GM23338 (cell line): Measurements from ENCODE around the gene CST9. TPM values are rescaled to one million over a fixed set of nuclear protein-coding genes. Genes with fewer than 3 reads are reported as not detected.

Experiments
- ATAC-seq: fragments of 200-7000 bp; cut with Tn5 transposase; 3 replicates; pipeline ENCODE4 v1.9.1; 2020
- DNase-seq: peaks from one replicate; pipeline ENCODE4 v3.0.0-alpha.2; 2015; ENCODE audit warnings: low spot score
- H2AFZ ChIP-seq: fragments of 200-600 bp; sonication (generic); 2 replicates; pipeline ENCODE4 v1.8.0; 2016; ENCODE audit warnings: antibody characterized with exemption, mild to moderate bottlenecking, moderate library complexity
- H3F3A ChIP-seq: fragments of 200-600 bp; sonication (generic); replicated peaks from 2 replicates; pipeline ENCODE4 v1.8.0; 2017; ENCODE audit warnings: antibody characterized with exemption, mixed run types, low read depth
- H3K27ac ChIP-seq: fragments of 200-600 bp; sonication (generic); 2 replicates; pipeline ENCODE4 v1.6.1; 2016; ENCODE audit warnings: low read depth
- H3K27me3 ChIP-seq: fragments of 200-600 bp; sonication (generic); 2 replicates; pipeline ENCODE4 v1.8.0; 2016; ENCODE audit warnings: mild to moderate bottlenecking, mixed run types, moderate library complexity; ENCODE audit not compliant: insufficient read depth
- H3K36me3 ChIP-seq: fragments of 200-600 bp; sonication (generic); 2 replicates; pipeline ENCODE4 v1.8.0; 2016; ENCODE audit warnings: mild to moderate bottlenecking; ENCODE audit not compliant: insufficient read depth
- H3K4me1 ChIP-seq: fragments of 200-600 bp; sonication (generic); 2 replicates; pipeline ENCODE4 v1.8.0; 2016; ENCODE audit warnings: mild to moderate bottlenecking, moderate library complexity; ENCODE audit not compliant: insufficient read depth
- H3K4me2 ChIP-seq: fragments of 200-600 bp; sonication (generic); 2 replicates; pipeline ENCODE4 v1.7.1; 2017; ENCODE audit warnings: mixed run types
- H3K4me3 ChIP-seq: fragments of 200-600 bp; sonication (generic); 2 replicates; pipeline ENCODE4 v1.6.1; 2016; ENCODE audit warnings: mixed run types
- H3K79me2 ChIP-seq: fragments of 200-600 bp; sonication (generic); replicated peaks from 2 replicates; pipeline ENCODE4 v1.8.0; 2017; ENCODE audit warnings: mild to moderate bottlenecking; ENCODE audit not compliant: insufficient read depth
- H3K9me2 ChIP-seq: fragments of 200-600 bp; sonication (generic); 2 replicates; pipeline ENCODE4 v1.8.0; 2017; ENCODE audit not compliant: insufficient read depth
- H4K20me1 ChIP-seq: fragments of 200-600 bp; sonication (generic); replicated peaks from 2 replicates; pipeline ENCODE4 v1.8.0; 2017; ENCODE audit warnings: mild to moderate bottlenecking; ENCODE audit not compliant: insufficient read depth
- H3K27ac Mint-ChIP-seq: 2 replicates; pipeline ENCODE4 v1.8.0; 2020; ENCODE audit warnings: inconsistent platforms, mild to moderate bottlenecking, moderate library complexity, mixed read lengths
- H3K27me3 Mint-ChIP-seq: 3 replicates; pipeline ENCODE4 v1.8.0; 2022; ENCODE audit warnings: low read depth, mild to moderate bottlenecking, moderate library complexity, mixed read lengths, inconsistent platforms; ENCODE audit not compliant: insufficient read depth, poor library complexity
- H3K36me3 Mint-ChIP-seq: 3 replicates; pipeline ENCODE4 v1.8.0; 2021; ENCODE audit warnings: low read depth, mild to moderate bottlenecking, inconsistent platforms, moderate library complexity, mixed read lengths
- H3K4me1 Mint-ChIP-seq: 3 replicates; pipeline ENCODE4 v1.8.0; 2020; ENCODE audit warnings: mild to moderate bottlenecking, inconsistent platforms, mixed read lengths
- H3K4me3 Mint-ChIP-seq: 3 replicates; pipeline ENCODE4 v1.8.0; 2021; ENCODE audit warnings: moderate library complexity, mild to moderate bottlenecking, inconsistent platforms, mixed read lengths
- H3K9me3 Mint-ChIP-seq: 3 replicates; pipeline ENCODE4 v1.8.0; 2020; ENCODE audit warnings: moderate library complexity, mild to moderate bottlenecking, inconsistent platforms, mixed read lengths
- CREB1 ChIP-seq: fragments of 250-450 bp; sonication (Bioruptor Pico); IDR thresholded peaks from 2 replicates; pipeline ENCODE4 v1.5.0; 2020; ENCODE audit warnings: low read depth, mild to moderate bottlenecking, moderate library complexity
- EZH2 ChIP-seq: fragments of 200-600 bp; sonication (generic); IDR thresholded peaks from one replicate; pipeline ENCODE4 v1.8.0; 2017; ENCODE audit warnings: antibody characterized with exemption, mild to moderate bottlenecking, low read depth; ENCODE audit not compliant: unreplicated experiment
- EZH2phosphoT487 ChIP-seq: fragments of 200-600 bp; sonication (generic); IDR thresholded peaks from one replicate; pipeline ENCODE4 v1.8.1; 2018; ENCODE audit warnings: antibody characterized with exemption; ENCODE audit not compliant: unreplicated experiment
- JUNB ChIP-seq: IDR thresholded peaks from one replicate; pipeline ENCODE4 v1.6.1; 2016; ENCODE audit warnings: antibody characterized with exemption; ENCODE audit not compliant: unreplicated experiment
- NANOG ChIP-seq: IDR thresholded peaks from 2 replicates; pipeline ENCODE4 v1.6.1; 2016; ENCODE audit warnings: antibody characterized with exemption, borderline replicate concordance
- POLR2AphosphoS5 ChIP-seq: IDR thresholded peaks from 2 replicates; pipeline ENCODE4 v1.6.1; 2016; ENCODE audit warnings: antibody characterized with exemption, low read depth
- ZNF114 ChIP-seq: fragments of 250-450 bp; sonication (Bioruptor Pico); IDR thresholded peaks from 2 replicates; pipeline ENCODE4 v1.5.0; 2020; ENCODE audit warnings: mild to moderate bottlenecking, moderate library complexity
- ZNF331 ChIP-seq: fragments of 250-450 bp; sonication (Bioruptor Pico); IDR thresholded peaks from 2 replicates; pipeline ENCODE4 v1.5.0; 2020; ENCODE audit warnings: low read depth, mild to moderate bottlenecking, moderate library complexity
- polyA plus RNA-seq: library from polyadenylated mRNA; unstranded; fragments of >200 nt; fragmentation: Nextera tagmentation; extraction: Ambion mirVana; gene quantifications from 2 replicates; pipeline ENCODE4 v1.2.1, GENCODE V29; 2016
- total RNA-seq: library from RNA; depleted of rRNA; stranded (reverse); fragments of >200 nt; shearing (Covaris generic); gene quantifications from 2 replicates; pipeline ENCODE4 v1.2.3, GENCODE V29; 2014
- TF ChIP-seq, protein P1 (sequence below), 2 experiments: fragments of 200-600 bp in 1 of 2; sonication (generic) in 1 of 2; conservative IDR thresholded peaks; 2 replicates each; pipeline versions ENCODE4 v1.5.1 to v1.6.1; 2016 to 2017; ENCODE audit warnings: antibody characterized with exemption in 2 of 2, low read depth in 2 of 2, mild to moderate bottlenecking in 2 of 2, moderate library complexity in 1 of 2
- TF ChIP-seq, protein P2 (sequence below): fragments of 250-450 bp; sonication (Bioruptor Pico); IDR thresholded peaks from 2 replicates; pipeline ENCODE4 v1.5.0; 2020; ENCODE audit warnings: mild to moderate bottlenecking, moderate library complexity
- TF ChIP-seq, protein P3 (sequence below): IDR thresholded peaks from 2 replicates; pipeline ENCODE4 v1.6.1; 2016; ENCODE audit warnings: antibody characterized with exemption

The CST9 gene
- total and polyA plus RNA-seq, 2 experiments from 2014 or later, result not detected

DNA sequence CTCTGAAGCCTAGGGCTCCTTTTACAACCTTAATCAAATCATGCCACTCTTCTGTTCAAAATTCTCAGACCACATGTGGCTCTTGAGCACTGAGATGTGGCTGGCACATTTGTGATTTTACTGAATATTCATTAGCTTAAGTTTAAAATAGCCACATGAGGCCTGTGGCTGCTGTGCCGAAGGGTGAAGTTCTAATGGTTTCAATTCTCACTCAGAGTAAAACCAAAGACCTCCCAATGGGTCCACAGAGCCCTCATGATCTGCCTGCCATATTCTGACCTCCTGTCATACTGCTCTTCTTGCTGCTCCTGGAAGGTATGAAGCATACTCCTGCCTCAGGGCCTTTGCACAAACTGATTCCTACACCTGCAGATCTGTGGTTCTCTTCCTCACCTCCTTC, 39.9 kb upstream of the CST9 start (continued):
- TF ChIP-seq, protein P1, sequence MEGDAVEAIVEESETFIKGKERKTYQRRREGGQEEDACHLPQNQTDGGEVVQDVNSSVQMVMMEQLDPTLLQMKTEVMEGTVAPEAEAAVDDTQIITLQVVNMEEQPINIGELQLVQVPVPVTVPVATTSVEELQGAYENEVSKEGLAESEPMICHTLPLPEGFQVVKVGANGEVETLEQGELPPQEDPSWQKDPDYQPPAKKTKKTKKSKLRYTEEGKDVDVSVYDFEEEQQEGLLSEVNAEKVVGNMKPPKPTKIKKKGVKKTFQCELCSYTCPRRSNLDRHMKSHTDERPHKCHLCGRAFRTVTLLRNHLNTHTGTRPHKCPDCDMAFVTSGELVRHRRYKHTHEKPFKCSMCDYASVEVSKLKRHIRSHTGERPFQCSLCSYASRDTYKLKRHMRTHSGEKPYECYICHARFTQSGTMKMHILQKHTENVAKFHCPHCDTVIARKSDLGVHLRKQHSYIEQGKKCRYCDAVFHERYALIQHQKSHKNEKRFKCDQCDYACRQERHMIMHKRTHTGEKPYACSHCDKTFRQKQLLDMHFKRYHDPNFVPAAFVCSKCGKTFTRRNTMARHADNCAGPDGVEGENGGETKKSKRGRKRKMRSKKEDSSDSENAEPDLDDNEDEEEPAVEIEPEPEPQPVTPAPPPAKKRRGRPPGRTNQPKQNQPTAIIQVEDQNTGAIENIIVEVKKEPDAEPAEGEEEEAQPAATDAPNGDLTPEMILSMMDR (conservative IDR thresholded peaks at IDR 0.05; ENCODE audit: low read depth in 2 of 2), result no peak
- TF ChIP-seq, protein P2, sequence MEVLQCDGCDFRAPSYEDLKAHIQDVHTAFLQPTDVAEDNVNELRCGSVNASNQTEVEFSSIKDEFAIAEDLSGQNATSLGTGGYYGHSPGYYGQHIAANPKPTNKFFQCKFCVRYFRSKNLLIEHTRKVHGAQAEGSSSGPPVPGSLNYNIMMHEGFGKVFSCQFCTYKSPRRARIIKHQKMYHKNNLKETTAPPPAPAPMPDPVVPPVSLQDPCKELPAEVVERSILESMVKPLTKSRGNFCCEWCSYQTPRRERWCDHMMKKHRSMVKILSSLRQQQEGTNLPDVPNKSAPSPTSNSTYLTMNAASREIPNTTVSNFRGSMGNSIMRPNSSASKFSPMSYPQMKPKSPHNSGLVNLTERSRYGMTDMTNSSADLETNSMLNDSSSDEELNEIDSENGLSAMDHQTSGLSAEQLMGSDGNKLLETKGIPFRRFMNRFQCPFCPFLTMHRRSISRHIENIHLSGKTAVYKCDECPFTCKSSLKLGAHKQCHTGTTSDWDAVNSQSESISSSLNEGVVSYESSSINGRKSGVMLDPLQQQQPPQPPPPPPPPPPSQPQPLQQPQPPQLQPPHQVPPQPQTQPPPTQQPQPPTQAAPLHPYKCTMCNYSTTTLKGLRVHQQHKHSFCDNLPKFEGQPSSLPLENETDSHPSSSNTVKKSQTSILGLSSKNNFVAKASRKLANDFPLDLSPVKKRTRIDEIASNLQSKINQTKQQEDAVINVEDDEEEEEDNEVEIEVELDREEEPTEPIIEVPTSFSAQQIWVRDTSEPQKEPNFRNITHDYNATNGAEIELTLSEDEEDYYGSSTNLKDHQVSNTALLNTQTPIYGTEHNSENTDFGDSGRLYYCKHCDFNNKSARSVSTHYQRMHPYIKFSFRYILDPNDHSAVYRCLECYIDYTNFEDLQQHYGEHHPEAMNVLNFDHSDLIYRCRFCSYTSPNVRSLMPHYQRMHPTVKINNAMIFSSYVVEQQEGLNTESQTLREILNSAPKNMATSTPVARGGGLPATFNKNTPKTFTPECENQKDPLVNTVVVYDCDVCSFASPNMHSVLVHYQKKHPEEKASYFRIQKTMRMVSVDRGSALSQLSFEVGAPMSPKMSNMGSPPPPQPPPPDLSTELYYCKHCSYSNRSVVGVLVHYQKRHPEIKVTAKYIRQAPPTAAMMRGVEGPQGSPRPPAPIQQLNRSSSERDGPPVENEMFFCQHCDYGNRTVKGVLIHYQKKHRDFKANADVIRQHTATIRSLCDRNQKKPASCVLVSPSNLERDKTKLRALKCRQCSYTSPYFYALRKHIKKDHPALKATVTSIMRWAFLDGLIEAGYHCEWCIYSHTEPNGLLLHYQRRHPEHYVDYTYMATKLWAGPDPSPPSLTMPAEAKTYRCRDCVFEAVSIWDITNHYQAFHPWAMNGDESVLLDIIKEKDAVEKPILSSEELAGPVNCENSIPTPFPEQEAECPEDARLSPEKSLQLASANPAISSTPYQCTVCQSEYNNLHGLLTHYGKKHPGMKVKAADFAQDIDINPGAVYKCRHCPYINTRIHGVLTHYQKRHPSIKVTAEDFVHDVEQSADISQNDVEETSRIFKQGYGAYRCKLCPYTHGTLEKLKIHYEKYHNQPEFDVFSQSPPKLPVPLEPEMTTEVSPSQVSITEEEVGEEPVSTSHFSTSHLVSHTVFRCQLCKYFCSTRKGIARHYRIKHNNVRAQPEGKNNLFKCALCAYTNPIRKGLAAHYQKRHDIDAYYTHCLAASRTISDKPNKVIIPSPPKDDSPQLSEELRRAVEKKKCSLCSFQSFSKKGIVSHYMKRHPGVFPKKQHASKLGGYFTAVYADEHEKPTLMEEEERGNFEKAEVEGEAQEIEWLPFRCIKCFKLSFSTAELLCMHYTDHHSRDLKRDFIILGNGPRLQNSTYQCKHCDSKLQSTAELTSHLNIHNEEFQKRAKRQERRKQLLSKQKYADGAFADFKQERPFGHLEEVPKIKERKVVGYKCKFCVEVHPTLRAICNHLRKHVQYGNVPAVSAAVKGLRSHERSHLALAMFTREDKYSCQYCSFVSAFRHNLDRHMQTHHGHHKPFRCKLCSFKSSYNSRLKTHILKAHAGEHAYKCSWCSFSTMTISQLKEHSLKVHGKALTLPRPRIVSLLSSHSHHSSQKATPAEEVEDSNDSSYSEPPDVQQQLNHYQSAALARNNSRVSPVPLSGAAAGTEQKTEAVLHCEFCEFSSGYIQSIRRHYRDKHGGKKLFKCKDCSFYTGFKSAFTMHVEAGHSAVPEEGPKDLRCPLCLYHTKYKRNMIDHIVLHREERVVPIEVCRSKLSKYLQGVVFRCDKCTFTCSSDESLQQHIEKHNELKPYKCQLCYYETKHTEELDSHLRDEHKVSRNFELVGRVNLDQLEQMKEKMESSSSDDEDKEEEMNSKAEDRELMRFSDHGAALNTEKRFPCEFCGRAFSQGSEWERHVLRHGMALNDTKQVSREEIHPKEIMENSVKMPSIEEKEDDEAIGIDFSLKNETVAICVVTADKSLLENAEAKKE (CRISPR knock-in tag), result no peak
- no peak for TF ChIP-seq EZH2phosphoT487
- no peak for TF ChIP-seq POLR2AphosphoS5
- no peak for TF ChIP-seq JUNB
- no peak for TF ChIP-seq NANOG
- TF ChIP-seq CREB1 (CRISPR knock-in tag), result no peak

DNA sequence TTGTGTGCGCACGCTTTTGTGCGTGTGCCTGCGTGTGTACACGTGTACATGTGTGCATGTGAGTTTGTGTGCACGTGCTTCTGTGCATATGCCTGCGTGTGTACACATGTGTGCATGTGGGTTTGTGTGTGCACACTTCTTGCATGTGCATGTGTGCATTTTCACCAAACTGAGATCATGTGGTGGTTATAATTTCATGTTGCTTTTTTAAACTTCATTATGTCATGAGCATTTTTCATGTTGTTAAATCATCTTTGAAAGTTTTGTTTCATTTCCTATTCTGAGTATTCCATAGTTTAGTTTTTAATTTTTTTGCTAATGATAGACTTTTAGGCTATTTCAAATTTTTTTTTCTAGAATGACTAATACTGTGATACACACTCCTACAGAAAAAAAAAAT, 38.4 kb upstream of the CST9 start:
- Mint-ChIP-seq H3K36me3 (no peaks in the 10 kb centered on the region; the same call in 2 of the 3 replicates), H3K27ac (no peak overlapping the region), H3K27me3 (peaks cover 10% of the 10 kb centered on the region), H3K4me1 (peaks cover 9% of the 10 kb centered on the region), H3K4me3 (no peak overlapping the region), H3K9me3 (peaks cover 3% of the 10 kb centered on the region; the same call in 1 of the 3 replicates)
- no peaks in the 10 kb centered on the region; the same call in 1 of the 2 replicates for H3K4me1 ChIP-seq
- H3K9me2 ChIP-seq, result peaks cover 3% of the 10 kb centered on the region
- no peak overlapping the region for H2AFZ ChIP-seq
- H3K4me2 ChIP-seq, result no peak overlapping the region
- ATAC-seq (no peak), DNase-seq (no peak)
- H4K20me1 ChIP-seq, result no peaks in the 10 kb centered on the region
- H3K27ac ChIP-seq, result no peak overlapping the region
- no peaks in the 10 kb centered on the region for H3K27me3 ChIP-seq
- no peaks in the 10 kb centered on the region for H3K79me2 ChIP-seq
- H3K36me3 ChIP-seq, result no peaks in the 10 kb centered on the region
- H3F3A ChIP-seq, result no peaks in the 10 kb centered on the region
- no peak overlapping the region for H3K4me3 ChIP-seq
- TF ChIP-seq, protein P3, sequence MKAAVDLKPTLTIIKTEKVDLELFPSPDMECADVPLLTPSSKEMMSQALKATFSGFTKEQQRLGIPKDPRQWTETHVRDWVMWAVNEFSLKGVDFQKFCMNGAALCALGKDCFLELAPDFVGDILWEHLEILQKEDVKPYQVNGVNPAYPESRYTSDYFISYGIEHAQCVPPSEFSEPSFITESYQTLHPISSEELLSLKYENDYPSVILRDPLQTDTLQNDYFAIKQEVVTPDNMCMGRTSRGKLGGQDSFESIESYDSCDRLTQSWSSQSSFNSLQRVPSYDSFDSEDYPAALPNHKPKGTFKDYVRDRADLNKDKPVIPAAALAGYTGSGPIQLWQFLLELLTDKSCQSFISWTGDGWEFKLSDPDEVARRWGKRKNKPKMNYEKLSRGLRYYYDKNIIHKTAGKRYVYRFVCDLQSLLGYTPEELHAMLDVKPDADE, result no peak
- TF ChIP-seq CREB1 (CRISPR knock-in tag) (no peak), EZH2 (no peak), ZNF114 (CRISPR knock-in tag) (no peak), ZNF331 (CRISPR knock-in tag) (no peak)
